Dendritic cell treated with granulocyte-macrophage colony-stimulating factor and Interleukin-4, amounts not matched to agents 40 ng/mL and 50 ng/mL, for 4 days (primary cell): ENCODE data around the gene ADH7.
"Not testable (repeated sequence)": the region's sequence is repeated elsewhere in the genome, so short reads cannot be mapped to it uniquely, and the experiment has no call there.

Experiments used
- H3K27ac Mint-ChIP-seq: one replicate; pipeline ENCODE4 v1.8.0; 2022; ENCODE audit warnings: mild to moderate bottlenecking, mixed read lengths
- H3K27me3 Mint-ChIP-seq: one replicate; pipeline ENCODE4 v1.8.0; 2022; ENCODE audit warnings: mild to moderate bottlenecking, mixed read lengths
- H3K36me3 Mint-ChIP-seq: one replicate; pipeline ENCODE4 v1.8.0; 2022; ENCODE audit warnings: low read depth, mixed read lengths
- H3K4me1 Mint-ChIP-seq: one replicate; pipeline ENCODE4 v1.8.0; 2022; ENCODE audit warnings: low read depth, mixed read lengths
- H3K4me3 Mint-ChIP-seq: one replicate; pipeline ENCODE4 v1.8.0; 2022; ENCODE audit warnings: mild to moderate bottlenecking, moderate library complexity, mixed read lengths
- H3K9me3 Mint-ChIP-seq: one replicate; pipeline ENCODE4 v1.8.0; 2022; ENCODE audit warnings: mixed read lengths
- intact Hi-C: fragments of 100-400 bp; cut with micrococcal nuclease; formaldehyde crosslinking; loops from one replicate; pipeline ENCODE4 v1.15.0; 2022

The ADH7 gene

DNA sequence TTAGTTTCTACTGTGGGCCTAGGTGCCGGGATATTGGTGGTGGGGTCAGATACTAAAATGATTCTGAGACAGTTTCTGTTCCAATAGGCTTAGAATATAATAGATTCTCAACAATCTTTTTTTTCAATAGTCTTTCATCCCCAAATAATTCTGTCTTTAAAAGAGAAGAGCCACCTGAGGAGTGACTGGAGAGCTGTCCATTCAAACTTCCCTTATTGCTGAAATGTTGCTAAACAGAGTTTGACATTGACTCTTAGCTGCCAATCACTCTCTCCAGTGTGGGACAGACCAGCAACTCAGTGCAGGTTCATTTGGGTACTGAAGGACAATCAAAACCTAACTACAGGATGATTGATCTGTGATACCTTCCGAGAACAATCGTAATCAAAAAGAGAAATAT, 12.4 kb upstream of the ADH7 start:
- Mint-ChIP-seq H3K27me3 (peaks cover 6% of the 10 kb centered on the region), H3K27ac (no peak overlapping the region), H3K4me1 (peaks cover 16% of the 10 kb centered on the region), H3K36me3 (no peaks in the 10 kb centered on the region), H3K4me3 (no peak overlapping the region), H3K9me3 (peaks cover 27% of the 10 kb centered on the region)
- intact Hi-C loops: no loop called here

DNA sequence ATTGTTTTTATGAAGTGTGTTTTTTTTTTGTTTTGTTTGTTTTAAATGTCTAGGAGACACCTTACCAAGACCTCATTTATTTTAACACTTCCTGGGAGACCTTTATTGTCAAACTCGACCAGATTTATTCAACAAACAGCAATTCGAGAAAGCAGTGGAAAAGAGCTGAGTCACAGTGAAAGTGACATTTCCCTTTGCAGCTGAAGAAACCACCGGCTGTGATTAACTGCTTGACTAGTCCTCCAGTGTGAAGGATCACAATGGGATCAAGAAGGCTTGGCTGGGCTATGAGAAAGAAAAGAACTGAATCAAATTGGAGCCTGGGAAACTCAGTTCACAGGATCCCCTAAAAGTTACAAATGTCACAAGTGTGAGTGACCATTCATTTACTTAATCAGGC, 11.9 kb upstream of the ADH7 start:
- H3K4me1 Mint-ChIP-seq: peaks cover 16% of the 10 kb centered on the region
- H3K4me3 Mint-ChIP-seq: no peak overlapping the region
- no peaks in the 10 kb centered on the region for H3K36me3 Mint-ChIP-seq
- peaks cover 6% of the 10 kb centered on the region for H3K27me3 Mint-ChIP-seq
- intact Hi-C loops: no loop called here
- H3K9me3 Mint-ChIP-seq: peaks cover 23% of the 10 kb centered on the region
- peak overlapping the region; percentile 70 for H3K27ac Mint-ChIP-seq

- H3K27me3 Mint-ChIP-seq: no peaks in the 10 kb centered on the region
- H3K4me1 Mint-ChIP-seq: no peaks in the 10 kb centered on the region
- intact Hi-C loops: no loop called here
- H3K4me3 Mint-ChIP-seq: no peak overlapping the region
- H3K9me3 Mint-ChIP-seq: no peaks in the 10 kb centered on the region
- no peak overlapping the region for H3K27ac Mint-ChIP-seq
- H3K36me3 Mint-ChIP-seq: no peaks in the 10 kb centered on the region
These were observed 3.3 kb upstream of the ADH7 start for GRCh38 chr4:99438405-99438780.

GRCh38 chr4:99437723-99438404, 2.7 kb upstream of the ADH7 start:
- no peaks in the 10 kb centered on the region for H3K4me1 Mint-ChIP-seq
- no peak overlapping the region for H3K4me3 Mint-ChIP-seq
- no peaks in the 10 kb centered on the region for H3K27me3 Mint-ChIP-seq
- no peak overlapping the region for H3K27ac Mint-ChIP-seq
- H3K9me3 Mint-ChIP-seq: no peaks in the 10 kb centered on the region
- H3K36me3 Mint-ChIP-seq: no peaks in the 10 kb centered on the region
- intact Hi-C loops: no loop called here

GRCh38 chr4:99436976-99437722, 2.0 kb upstream of the ADH7 start:
- H3K27ac Mint-ChIP-seq: no peak overlapping the region
- no peak overlapping the region for H3K4me3 Mint-ChIP-seq
- no peaks in the 10 kb centered on the region for H3K9me3 Mint-ChIP-seq
- no peaks in the 10 kb centered on the region for H3K36me3 Mint-ChIP-seq
- intact Hi-C loops: no loop called here
- no peaks in the 10 kb centered on the region for H3K4me1 Mint-ChIP-seq
- no peaks in the 10 kb centered on the region for H3K27me3 Mint-ChIP-seq

- H3K27ac Mint-ChIP-seq: no peak overlapping the region
- no peaks in the 10 kb centered on the region for H3K4me1 Mint-ChIP-seq
- H3K36me3 Mint-ChIP-seq: no peaks in the 10 kb centered on the region
- H3K9me3 Mint-ChIP-seq: no peaks in the 10 kb centered on the region
- intact Hi-C loops: no loop called here
- no peak overlapping the region for H3K4me3 Mint-ChIP-seq
- H3K27me3 Mint-ChIP-seq: no peaks in the 10 kb centered on the region
These were observed 1.3 kb upstream of the ADH7 start for GRCh38 chr4:99436462-99436861.

GRCh38 chr4:99430106-99430505, 5.0 kb downstream of the ADH7 start:
- H3K4me3 Mint-ChIP-seq: no peak overlapping the region
- no peaks in the 10 kb centered on the region for H3K9me3 Mint-ChIP-seq
- H3K4me1 Mint-ChIP-seq: no peaks in the 10 kb centered on the region

GRCh38 chr4:99417125-99417524, 18.0 kb downstream of the ADH7 start:
- intact Hi-C loops: no loop called here
- Mint-ChIP-seq H3K27ac (no peak overlapping the region), H3K9me3 (no peaks in the 10 kb centered on the region), H3K4me1 (no peaks in the 10 kb centered on the region), H3K27me3 (no peaks in the 10 kb centered on the region), H3K36me3 (no peaks in the 10 kb centered on the region), H3K4me3 (no peak overlapping the region)

More at GRCh38 chr4:99430106-99430505, 5.0 kb downstream of the ADH7 start:
- H3K36me3 Mint-ChIP-seq: no peaks in the 10 kb centered on the region
- no peak overlapping the region for H3K27ac Mint-ChIP-seq
- no peaks in the 10 kb centered on the region for H3K27me3 Mint-ChIP-seq
- intact Hi-C loops: no loop called here

- H3K27me3 Mint-ChIP-seq, H3K4me1 Mint-ChIP-seq, H3K4me3 Mint-ChIP-seq, H3K36me3 Mint-ChIP-seq, intact Hi-C loops, H3K27ac Mint-ChIP-seq, H3K9me3 Mint-ChIP-seq: not testable (repeated sequence)
These were observed 19.4 kb downstream of the ADH7 start for GRCh38 chr4:99415762-99416161.

GRCh38 chr4:99414902-99415301, 20.2 kb downstream of the ADH7 start:
- H3K27ac Mint-ChIP-seq, H3K27me3 Mint-ChIP-seq, H3K4me1 Mint-ChIP-seq, H3K36me3 Mint-ChIP-seq, intact Hi-C loops, H3K4me3 Mint-ChIP-seq, H3K9me3 Mint-ChIP-seq: not testable (repeated sequence)

DNA sequence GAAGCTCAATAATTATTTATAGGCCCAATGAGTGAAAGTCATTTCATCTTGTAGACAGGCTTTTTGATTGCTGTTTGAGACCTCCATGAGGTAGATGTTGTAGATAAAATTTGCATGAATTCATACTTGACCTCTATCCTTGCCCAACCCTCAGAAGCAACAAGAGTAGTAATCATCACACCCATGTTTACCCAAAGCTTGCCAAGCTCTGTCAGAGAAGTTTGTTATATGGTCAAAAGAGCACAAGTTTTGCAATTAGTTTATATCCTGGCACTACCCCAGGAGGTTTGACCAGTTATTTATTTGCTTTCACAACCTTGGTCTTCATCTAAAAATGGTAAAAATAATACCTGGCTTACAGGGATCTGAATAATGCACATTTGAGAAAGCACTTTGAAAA, 20.7 kb downstream of the ADH7 start:
- Mint-ChIP-seq H3K9me3 (no peaks in the 10 kb centered on the region), H3K36me3 (no peaks in the 10 kb centered on the region), H3K4me3 (no peak overlapping the region), H3K27me3 (no peaks in the 10 kb centered on the region), H3K27ac (no peak overlapping the region), H3K4me1 (no peaks in the 10 kb centered on the region)
- intact Hi-C loops: no loop called here

DNA sequence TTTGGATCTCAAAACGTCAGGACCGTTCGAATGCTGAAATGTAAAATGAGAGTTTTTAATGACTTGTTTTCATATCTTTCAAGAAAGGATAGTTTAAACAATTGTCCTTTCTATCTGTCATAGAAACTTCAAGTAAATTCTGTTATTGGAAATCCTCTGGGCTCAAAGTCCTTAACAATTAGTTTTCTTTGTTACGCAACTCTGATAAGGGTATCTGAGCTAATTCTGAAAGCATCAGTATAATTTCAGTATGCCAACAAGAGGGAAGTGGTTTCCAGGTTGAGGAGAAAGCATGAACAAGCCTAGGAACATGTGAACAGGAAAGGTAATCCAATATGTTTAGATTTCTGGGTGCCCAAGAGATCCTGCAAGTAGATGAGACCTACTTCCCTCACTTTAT, 22.0 kb downstream of the ADH7 start:
- Mint-ChIP-seq H3K36me3 (no peaks in the 10 kb centered on the region), H3K9me3 (no peaks in the 10 kb centered on the region), H3K27me3 (no peaks in the 10 kb centered on the region), H3K27ac (no peak overlapping the region), H3K4me3 (no peak overlapping the region), H3K4me1 (no peaks in the 10 kb centered on the region)
- intact Hi-C loops: no loop called here

DNA sequence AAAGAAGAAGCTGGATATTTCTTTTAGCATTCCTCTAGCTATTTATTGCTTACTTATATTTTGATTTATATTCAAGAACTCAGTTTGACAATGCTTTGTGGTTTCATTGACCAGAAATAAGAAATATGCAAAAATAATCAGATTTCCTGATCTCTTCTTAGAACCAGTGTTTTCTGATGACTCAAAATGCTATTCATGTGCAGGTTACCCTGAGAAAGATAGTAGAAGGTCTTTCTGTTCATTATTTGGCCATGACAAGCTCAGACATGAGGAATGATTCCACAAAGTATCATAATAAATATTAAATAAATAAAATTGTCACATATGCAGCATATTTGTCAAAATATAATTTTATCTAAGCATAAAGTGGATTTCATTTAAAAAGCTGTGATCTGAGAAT, 24.1 kb downstream of the ADH7 start:
- H3K36me3 Mint-ChIP-seq: no peaks in the 10 kb centered on the region
- no peak overlapping the region for H3K27ac Mint-ChIP-seq
- H3K4me3 Mint-ChIP-seq: no peak overlapping the region
- H3K27me3 Mint-ChIP-seq: no peaks in the 10 kb centered on the region
- intact Hi-C loops: no loop called here
- H3K9me3 Mint-ChIP-seq: no peaks in the 10 kb centered on the region
- no peaks in the 10 kb centered on the region for H3K4me1 Mint-ChIP-seq

GRCh38 chr4:99410075-99410474, 25.1 kb downstream of the ADH7 start:
- H3K27me3 Mint-ChIP-seq: no peaks in the 10 kb centered on the region
- no peak overlapping the region for H3K27ac Mint-ChIP-seq
- no peaks in the 10 kb centered on the region for H3K36me3 Mint-ChIP-seq
- H3K4me3 Mint-ChIP-seq: no peak overlapping the region
- no peaks in the 10 kb centered on the region for H3K9me3 Mint-ChIP-seq
- intact Hi-C loops: no loop called here
- H3K4me1 Mint-ChIP-seq: peaks cover 4% of the 10 kb centered on the region

GRCh38 chr4:99408346-99408745, 26.8 kb downstream of the ADH7 start:
- no peaks in the 10 kb centered on the region for H3K27me3 Mint-ChIP-seq
- peaks cover 11% of the 10 kb centered on the region for H3K4me1 Mint-ChIP-seq
- no peaks in the 10 kb centered on the region for H3K36me3 Mint-ChIP-seq
- H3K4me3 Mint-ChIP-seq: no peak overlapping the region
- H3K9me3 Mint-ChIP-seq: no peaks in the 10 kb centered on the region
- intact Hi-C loops: no loop called here
- H3K27ac Mint-ChIP-seq: no peak overlapping the region
